KMS-11 (cell line): ENCODE results near the gene PPP1R12C.

Experiments used
- H2AFZ ChIP-seq: fragments of 200-600 bp; sonication (generic); 2 replicates; pipeline ENCODE4 v1.6.1; 2016; ENCODE audit warnings: antibody characterized with exemption, mixed run types, low read depth
- H3K27ac ChIP-seq: fragments of 200-600 bp; sonication (generic); 2 replicates; pipeline ENCODE4 v1.6.1; 2016; ENCODE audit warnings: mild to moderate bottlenecking, mixed run types
- H3K27me3 ChIP-seq: fragments of 200-600 bp; sonication (generic); 2 replicates; pipeline ENCODE4 v1.6.1; 2017; ENCODE audit warnings: mild to moderate bottlenecking, low read depth, mixed run types, moderate library complexity; ENCODE audit not compliant: insufficient read depth
- H3K36me3 ChIP-seq: fragments of 200-600 bp; sonication (generic); 2 replicates; pipeline ENCODE4 v1.6.1; 2017; ENCODE audit warnings: mild to moderate bottlenecking, mixed run types; ENCODE audit not compliant: insufficient read depth
- H3K4me1 ChIP-seq: fragments of 200-600 bp; sonication (generic); 2 replicates; pipeline ENCODE4 v1.6.1; 2016; ENCODE audit warnings: mild to moderate bottlenecking, low read depth, mixed run types; ENCODE audit not compliant: poor library complexity, severe bottlenecking
- H3K4me2 ChIP-seq: fragments of 200-600 bp; sonication (generic); 2 replicates; pipeline ENCODE4 v1.7.0; 2016; ENCODE audit warnings: mild to moderate bottlenecking, mixed run types
- H3K4me3 ChIP-seq: fragments of 200-600 bp; sonication (generic); IDR thresholded peaks from 2 replicates; pipeline ENCODE4 v1.6.1; 2017; ENCODE audit warnings: low read depth, low read length, mixed read lengths; ENCODE audit not compliant: insufficient read depth
- H3K79me2 ChIP-seq: fragments of 200-600 bp; sonication (generic); 2 replicates; pipeline ENCODE4 v1.6.1; 2016; ENCODE audit warnings: low read depth, mixed run types; ENCODE audit not compliant: insufficient read depth
- H3K9ac ChIP-seq: fragments of 200-600 bp; sonication (generic); 2 replicates; pipeline ENCODE4 v1.6.1; 2016; ENCODE audit warnings: mild to moderate bottlenecking, mixed run types
- H4K20me1 ChIP-seq: fragments of 200-600 bp; sonication (generic); 2 replicates; pipeline ENCODE4 v1.6.1; 2016; ENCODE audit warnings: mild to moderate bottlenecking, mixed run types; ENCODE audit not compliant: insufficient read depth
- CTCF ChIP-seq: fragments of 200-600 bp; sonication (generic); conservative IDR thresholded peaks from 2 replicates; pipeline ENCODE4 v1.6.1; 2017; ENCODE audit warnings: low read depth, mild to moderate bottlenecking, antibody characterized with exemption, low read length, moderate library complexity, mixed read lengths

The PPP1R12C gene

GRCh38 chr19:55152017-55152416, 34.6 kb upstream of the PPP1R12C start:
- TF ChIP-seq CTCF, result no peak
- Histone ChIP-seq H3K9ac (no peak overlapping the region), H3K4me3 (no peak overlapping the region), H3K36me3 (no peaks in the 10 kb centered on the region), H2AFZ (peak overlapping the region; percentile 44; the same call in 1 of the 2 replicates), H4K20me1 (no peaks in the 10 kb centered on the region), H3K27ac (no peak overlapping the region), H3K79me2 (no peaks in the 10 kb centered on the region), H3K4me1 (no peaks in the 10 kb centered on the region), H3K4me2 (no peak overlapping the region), H3K27me3 (peaks cover 41% of the 10 kb centered on the region; the same call in 1 of the 2 replicates)

- no peak within 1 kb of the TSS for H3K4me2 ChIP-seq
- no peak within 1 kb of the TSS for H3K9ac ChIP-seq
- no peaks in the 10 kb centered on the region for H3K79me2 ChIP-seq
- H3K27me3 ChIP-seq, result peaks cover 57% of the 10 kb centered on the region
- no peak within 1 kb of the TSS for H3K4me3 ChIP-seq
- no peaks in the 10 kb centered on the region for H4K20me1 ChIP-seq
- H3K36me3 ChIP-seq, result no peaks in the 10 kb centered on the region
- no peaks in the 10 kb centered on the region for H3K4me1 ChIP-seq
- no peak for TF ChIP-seq CTCF
- H3K27ac ChIP-seq, result no peak within 1 kb of the TSS
- H2AFZ ChIP-seq, result no peak within 1 kb of the TSS
These were observed 31.9 kb upstream of the PPP1R12C start, which contains the start of gene TNNT1 for GRCh38 chr19:55149078-55150003. TSS of gene TNNT1 (minus strand) at chr19:55149206. CDS start at chr19:55147157, 2,049 bp downstream.

GRCh38 chr19:55147545-55148251, 30.3 kb upstream of the PPP1R12C start:
- Histone ChIP-seq H3K79me2 (no peaks in the 10 kb centered on the region), H3K4me1 (no peaks in the 10 kb centered on the region), H3K4me3 (no peak overlapping the region), H3K36me3 (no peaks in the 10 kb centered on the region), H3K4me2 (no peak overlapping the region), H3K27ac (no peak overlapping the region), H4K20me1 (no peaks in the 10 kb centered on the region), H3K9ac (no peak overlapping the region), H2AFZ (no peak overlapping the region), H3K27me3 (peaks cover 66% of the 10 kb centered on the region)
- TF ChIP-seq CTCF, result no peak

- no peak overlapping the region for H3K4me3 ChIP-seq
- TF ChIP-seq CTCF, result no peak
- no peaks in the 10 kb centered on the region for H3K4me1 ChIP-seq
- no peaks in the 10 kb centered on the region for H4K20me1 ChIP-seq
- no peaks in the 10 kb centered on the region for H3K36me3 ChIP-seq
- peak overlapping the region; percentile 30; the same call in 1 of the 2 replicates for H2AFZ ChIP-seq
- peaks cover 75% of the 10 kb centered on the region for H3K27me3 ChIP-seq
- no peaks in the 10 kb centered on the region for H3K79me2 ChIP-seq
- H3K9ac ChIP-seq, result no peak overlapping the region
- no peak overlapping the region for H3K27ac ChIP-seq
- H3K4me2 ChIP-seq, result no peak overlapping the region
These were observed 29.4 kb upstream of the PPP1R12C start for GRCh38 chr19:55146705-55147273.
